ENCODE measurements around the gene CCDC71L.

Gene CCDC71L

DNA sequence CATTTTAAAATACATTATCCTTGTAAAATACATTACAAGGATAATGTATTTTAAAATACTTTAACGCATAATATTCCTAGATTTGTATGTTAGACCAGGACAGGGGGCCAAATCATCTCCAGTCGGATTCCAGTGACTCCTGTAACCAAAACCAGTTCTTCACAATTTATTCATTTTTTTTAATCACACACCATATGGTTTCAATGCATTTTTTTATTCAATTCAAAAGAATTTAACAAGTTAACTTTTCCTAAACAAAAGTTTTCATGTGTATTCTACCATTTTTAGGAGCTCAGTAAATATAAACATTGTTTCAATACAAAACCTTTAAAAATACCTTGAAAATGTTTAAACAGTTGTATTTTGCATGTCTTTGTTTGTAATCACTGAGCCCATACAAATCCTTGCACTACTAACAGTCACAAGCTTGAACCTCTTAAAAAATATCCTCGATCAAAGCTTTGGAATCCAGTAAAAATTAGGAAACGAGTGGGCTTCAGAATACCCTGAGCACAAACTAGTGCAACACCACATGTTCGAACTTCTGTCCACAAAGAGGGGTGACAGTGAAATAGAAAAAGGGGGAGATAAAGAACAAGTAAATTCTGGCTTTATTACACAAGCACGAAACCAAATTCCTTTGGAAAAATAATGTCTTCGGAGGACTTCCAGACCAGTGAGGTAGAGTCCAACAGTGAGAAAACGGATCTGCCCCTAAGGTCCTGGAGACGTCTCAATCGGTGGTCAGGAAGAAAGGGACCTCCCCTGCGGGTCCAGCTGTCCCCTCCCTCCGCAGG lies 1.6 kb downstream of the CCDC71L start:
- in situ Hi-C loops (cut with MboI; ENCODE audit: low sequenced_read_pairs) = no loop called here

DNA sequence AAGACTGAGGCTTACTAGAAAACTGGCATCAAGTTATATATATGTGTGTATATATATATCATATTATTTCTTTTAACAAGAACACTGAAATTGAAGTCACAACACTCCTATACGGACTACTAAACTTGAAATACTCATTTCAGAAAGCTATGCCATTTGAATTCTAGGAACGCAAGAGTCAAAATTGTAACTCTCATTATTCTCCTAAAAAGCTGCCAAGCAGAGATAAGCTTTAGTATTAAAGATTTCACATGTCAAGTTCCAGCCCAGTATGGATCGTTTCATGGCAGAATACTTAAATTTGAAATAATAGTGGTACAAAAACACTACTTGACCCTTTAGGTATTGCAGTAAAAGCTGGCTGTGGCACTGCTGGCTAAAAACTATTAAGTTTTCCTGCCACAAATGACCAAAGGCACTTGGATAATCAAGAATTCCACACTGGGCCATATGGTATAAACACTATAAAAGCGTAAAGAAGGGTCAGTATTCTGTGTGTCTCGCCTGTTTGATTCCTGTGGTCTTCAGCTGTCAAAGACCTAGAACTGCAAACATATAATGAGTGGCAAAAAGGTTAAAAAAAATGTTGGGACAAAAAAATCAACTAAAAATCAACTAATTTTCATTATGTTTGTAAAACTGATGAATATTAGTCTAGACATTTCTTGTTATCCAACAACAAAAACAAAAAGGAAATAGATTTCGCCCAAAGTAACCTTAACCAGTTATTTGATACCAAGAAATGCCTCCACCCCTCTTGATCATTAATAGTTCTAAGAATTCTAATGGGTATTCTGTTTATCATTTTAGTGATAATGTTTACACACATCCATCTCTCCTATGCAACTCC lies 2.4 kb downstream of the CCDC71L start:
- in situ Hi-C loops (cut with MboI; ENCODE audit: low sequenced_read_pairs) = no loop called here

DNA sequence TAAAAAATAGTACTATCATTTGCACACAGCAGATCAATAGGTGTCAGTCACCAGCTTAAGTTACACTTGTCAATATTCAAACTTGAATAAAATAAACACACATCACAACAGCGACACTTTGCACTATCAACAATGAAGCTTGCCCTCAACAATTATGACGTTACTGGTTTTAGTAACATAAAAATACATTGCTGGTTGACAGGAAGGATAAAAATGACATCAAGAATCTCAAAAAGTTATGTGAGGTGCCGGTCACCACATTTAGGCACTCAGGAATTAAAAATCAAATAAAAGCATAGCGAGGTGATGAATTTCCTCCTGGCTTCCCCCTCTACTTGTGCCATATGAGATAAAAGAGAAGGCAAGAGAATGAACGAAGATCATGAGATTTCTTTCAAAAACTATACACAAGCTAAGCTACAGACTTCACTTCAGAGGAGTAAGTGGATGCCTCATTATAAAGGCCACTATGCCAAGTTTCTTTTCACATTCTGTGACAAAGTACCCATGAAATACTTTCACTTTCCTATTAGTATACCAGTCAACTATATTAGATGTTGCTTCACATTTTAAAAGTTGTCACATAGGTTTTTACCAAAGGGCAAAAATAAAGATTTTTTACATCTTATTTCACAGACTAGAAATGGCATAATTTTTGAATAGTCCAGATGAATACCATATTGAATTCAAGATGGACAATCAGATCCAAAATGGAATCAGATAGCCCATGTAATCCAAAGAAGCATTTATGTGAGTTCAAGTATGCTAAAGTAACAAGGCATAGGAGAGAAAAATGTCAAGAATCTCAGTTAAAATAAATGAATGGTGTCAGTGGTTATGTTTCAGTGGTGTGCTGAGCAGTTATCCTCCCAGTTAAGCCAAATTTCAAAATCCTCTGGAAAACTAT lies 3.6 kb downstream of the CCDC71L start:
- in situ Hi-C loops (cut with MboI; ENCODE audit: low sequenced_read_pairs) = no loop called here

DNA sequence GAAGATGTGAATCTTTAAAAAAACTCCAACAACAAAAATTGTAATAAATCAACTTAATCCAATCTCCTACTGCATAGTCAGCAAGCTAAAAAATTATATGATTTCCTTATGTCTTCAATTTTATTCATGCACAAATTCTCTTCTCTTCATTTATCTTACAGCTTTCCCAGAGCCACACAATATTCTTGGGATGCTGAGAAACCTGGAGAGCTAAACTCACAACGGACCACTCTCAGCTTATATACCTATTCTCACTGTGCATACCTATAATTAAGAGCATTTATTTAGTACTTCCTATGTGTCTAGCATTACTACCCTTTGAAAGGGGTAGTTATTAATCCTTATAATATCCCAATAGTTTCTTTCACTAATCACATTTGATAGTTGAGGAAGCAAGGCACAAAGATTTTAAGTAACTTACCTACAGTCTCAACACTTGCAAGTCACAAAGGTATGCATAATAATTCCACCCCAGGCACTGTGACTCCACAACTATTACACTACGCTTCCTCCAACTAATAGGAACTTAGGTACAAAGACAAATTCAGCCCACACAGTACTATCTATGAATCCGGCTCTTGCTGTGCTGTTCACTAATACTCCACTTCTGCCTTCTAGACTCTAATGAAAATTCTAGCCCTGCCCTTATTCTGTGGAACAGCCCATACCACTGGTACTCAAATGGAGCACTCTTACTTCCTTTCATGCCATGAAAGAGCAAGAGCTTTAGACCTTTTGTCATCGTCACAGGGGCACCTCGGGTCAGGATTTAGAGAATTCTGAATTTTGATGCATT lies 5.1 kb downstream of the CCDC71L start:
- in situ Hi-C loops (cut with MboI; ENCODE audit: low sequenced_read_pairs) = no loop called here

DNA sequence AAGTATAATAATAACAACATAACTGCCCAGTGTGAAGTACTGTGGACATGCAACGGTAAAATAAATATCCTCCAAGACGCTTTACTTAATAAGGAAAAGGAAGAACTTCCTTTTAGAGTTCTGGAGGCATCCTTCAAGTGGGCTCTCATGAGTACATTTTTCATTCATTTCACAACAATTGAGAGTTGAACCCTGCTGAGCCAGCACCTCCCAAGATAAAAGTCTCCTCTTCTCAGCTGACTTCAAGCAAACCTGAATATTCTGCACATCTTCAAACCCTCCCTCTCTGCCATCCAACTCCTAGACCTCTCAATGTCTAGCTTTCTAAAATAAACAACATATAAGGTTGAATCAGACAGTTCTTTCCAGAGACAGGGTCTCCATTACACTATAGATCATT lies 7.5 kb downstream of the CCDC71L start:
- in situ Hi-C loops (cut with MboI; ENCODE audit: low sequenced_read_pairs) = no loop called here

- in situ Hi-C loops (cut with MboI; ENCODE audit: low sequenced_read_pairs) = no loop called here
These were observed 8.0 kb downstream of the CCDC71L start for GRCh38 chr7:106652909-106653308.

DNA sequence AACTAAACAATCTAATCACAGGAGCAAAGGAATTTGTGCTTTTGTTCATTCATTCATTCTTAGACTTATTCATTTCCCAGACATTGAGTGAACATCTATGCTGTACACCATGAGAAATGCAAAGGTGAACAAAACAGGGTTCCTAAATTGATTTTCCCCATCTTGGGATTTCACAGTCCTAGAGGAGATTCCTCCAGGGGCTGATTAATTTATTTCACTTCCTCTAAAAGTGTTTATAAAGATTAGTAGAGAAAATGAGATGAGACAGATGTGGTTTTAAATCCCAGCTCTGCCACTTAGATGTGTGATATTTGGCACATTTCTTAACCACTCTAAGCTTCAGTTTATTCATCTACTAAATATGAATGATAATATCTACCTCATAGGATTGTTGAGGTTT lies 8.9 kb downstream of the CCDC71L start:
- in situ Hi-C loops (cut with MboI; ENCODE audit: low sequenced_read_pairs) = no loop called here

DNA sequence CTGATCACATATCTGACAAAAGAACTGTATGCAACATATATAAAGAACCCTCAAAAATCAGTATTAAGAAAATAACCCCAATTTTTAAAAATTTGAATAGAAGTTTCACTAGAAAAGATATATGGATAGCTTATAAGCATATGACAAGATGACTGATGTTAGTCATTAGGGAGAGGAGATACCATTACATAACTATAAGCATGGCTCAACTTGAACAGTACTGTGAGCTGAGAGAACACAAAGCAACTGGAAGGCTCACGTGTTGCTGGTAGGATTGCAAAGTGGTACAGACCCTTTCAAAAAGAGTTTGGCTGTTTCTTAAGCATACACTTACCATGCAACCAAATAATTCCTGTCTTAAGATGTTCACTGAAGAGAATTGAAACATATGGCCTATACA lies 14.7 kb downstream of the CCDC71L start:
- in situ Hi-C loops (cut with MboI; ENCODE audit: low sequenced_read_pairs) = no loop called here

- in situ Hi-C loops (cut with MboI; ENCODE audit: low sequenced_read_pairs) = no loop called here
These were observed 16.0 kb downstream of the CCDC71L start for GRCh38 chr7:106644999-106645398.

DNA sequence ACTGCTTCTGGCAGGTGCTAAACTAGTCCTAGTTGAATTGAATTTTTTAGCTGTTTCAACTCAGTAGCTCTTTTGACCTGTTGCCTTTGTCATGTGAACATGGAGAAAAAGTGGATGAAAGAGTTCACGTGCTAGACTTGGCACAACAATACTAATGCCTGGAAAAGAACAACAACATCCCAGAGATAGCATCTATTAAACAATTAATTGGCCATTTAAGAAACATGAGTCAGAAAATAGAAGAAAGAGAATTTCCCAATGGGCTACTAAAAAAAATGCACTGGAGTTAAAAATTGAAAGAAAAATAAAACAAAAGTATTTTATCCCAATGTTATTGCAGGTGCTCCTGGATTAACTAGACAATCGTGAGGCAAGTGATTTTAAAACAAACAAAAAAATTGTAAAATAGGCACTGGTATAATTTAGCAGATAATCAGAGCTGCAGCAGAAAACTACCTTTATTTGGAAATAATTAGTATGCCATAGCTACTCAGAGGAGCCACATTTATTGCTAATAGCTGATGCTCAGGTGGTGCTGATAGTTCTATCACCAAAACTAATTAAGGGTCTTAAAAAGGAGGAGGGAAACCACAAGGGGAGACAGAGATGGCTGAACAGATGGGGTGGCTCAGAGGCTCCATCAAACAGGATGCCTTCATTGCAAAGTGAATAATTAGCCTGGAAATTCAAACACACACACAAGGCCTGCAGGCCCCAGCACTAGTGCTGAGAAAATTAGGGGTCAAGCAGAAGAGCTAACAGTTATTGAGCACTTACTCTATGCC lies 17.6 kb downstream of the CCDC71L start:
- in situ Hi-C loops (cut with MboI; ENCODE audit: low sequenced_read_pairs) = no loop called here

DNA sequence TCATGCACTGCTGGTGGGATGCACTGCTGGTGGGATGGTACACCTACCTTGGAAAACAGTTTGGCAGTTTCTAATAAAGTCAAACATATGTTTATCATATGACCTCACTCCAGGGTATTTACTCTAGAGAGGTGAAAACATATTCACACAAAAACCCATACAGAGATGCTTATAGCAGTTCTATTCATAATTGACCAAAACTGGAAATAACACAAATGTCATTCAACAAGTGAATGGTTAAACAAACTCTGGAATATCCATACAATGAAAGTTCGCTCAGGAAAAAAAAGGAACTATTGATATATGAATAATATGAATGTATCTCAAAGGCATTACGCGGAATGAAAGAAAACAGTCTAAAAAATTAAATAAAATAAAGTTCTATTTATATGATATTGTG lies 19.5 kb downstream of the CCDC71L start:
- in situ Hi-C loops (cut with MboI; ENCODE audit: low sequenced_read_pairs) = no loop called here

DNA sequence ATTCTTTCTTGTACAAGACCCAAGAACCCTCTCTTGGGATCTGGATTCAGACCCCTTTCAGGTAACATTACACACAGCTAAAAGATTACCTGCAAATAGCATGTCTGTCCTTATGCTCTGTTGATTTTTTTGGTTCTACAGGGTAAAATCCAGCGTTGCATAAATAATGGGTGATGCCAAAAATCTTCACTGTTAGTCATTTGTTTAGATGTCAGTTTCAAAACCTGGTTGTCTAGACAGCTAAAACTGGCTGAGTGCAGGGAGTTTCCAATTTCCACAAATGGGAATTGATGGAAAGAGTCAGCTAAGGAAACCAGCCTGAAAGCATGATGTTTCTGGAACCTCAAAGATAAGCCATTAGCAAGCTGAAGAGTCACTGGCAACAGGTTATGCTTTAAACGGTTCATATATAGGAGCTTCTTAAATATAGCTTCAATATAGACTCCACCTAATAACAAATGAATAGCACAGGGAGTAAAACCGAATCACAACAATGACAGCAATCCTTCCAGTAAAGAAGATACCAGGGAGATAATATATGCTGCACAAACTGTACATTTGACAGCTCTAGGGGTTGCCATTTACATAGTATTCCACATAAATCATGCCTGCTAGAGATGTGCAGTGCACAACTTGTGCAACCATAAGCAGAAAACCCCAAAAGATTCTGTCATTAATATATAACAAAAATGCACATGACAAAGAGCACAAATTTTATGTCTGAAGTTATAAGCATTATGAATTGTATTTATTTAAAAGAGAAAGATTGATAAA lies 20.4 kb downstream of the CCDC71L start:
- in situ Hi-C loops (cut with MboI; ENCODE audit: low sequenced_read_pairs) = no loop called here

DNA sequence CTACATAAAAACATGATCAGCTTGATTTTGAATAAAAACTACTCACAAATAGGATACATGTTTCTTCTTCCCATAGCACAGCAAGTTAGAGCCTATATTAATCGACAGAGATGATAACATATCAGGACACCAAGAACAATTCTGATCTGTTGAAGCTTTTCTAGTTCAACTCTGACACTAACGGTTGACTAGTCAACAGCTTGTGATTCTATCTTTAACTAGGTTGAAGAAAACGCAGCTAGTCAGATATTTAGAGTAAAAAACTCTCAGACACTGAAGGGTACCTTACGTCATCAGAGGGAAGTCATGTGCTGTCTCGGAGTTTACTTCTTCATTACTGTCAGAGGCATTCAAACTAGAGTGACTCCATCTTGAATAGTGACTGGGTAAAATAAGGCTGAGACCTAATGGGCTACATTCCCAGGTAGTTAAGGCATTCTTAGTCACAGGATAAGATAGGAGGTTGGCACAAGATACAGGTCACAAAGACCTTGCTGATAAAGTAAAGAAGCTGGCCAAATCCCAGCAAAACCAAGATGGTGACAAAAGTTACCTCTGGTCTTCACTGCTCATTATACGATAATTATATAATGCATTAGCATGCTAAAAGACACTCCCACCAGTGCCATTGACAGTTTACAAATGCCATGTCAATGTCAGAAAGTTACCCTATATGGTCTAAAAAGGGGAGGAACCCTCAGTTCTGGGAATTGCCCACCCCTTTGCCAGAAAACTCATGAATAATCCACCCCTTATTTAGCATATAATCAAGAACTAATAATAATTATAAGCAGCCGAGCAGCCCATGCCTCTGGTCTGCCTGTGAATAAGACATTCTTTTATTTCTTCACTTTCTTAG lies 21.3 kb downstream of the CCDC71L start:
- in situ Hi-C loops (cut with MboI; ENCODE audit: low sequenced_read_pairs) = no loop called here

DNA sequence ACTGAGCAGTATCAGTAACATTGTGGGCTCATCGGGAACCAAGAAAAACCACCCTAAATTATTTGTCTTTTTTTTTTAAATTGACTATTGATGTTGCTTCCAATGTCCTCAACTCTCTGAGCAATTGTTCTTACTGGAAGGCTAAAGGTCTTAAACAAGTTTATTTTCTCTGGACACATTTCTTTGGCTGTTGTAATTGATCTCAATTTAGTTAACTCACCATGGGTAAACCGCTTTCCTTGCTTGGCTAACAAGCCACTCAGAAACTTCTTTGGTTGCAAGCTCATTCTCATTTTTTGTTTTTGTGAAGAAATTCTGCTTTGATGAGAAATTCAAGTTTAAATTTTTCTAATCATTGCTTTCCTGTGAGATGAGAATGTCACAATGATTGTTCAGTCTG lies 25.5 kb downstream of the CCDC71L start:
- in situ Hi-C loops (cut with MboI; ENCODE audit: low sequenced_read_pairs) = no loop called here

GRCh38 chr7:106634958-106635357 lies 26.0 kb downstream of the CCDC71L start:
- in situ Hi-C loops (cut with MboI; ENCODE audit: low sequenced_read_pairs) = no loop called here

DNA sequence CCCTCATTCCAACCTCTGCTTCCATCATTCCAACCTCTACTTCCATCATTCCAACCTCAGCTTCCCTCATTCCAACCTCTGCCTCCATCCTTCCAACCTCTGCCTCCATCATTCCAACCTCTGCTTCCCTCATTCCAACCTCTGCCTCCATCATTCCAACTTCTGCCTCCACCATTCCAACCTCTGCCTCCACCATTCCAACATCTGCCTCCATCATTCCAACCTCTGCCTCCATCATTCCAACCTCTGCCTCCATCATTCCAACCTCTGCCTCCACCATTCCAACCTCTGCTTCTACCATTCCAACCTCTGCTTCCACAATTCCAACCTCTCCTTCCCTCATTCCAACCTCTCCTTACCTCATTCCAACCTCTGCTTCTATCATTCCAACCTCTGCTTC lies 30.3 kb downstream of the CCDC71L start:
- in situ Hi-C loops (cut with MboI; ENCODE audit: low sequenced_read_pairs) = no loop called here

GRCh38 chr7:106629516-106629915 lies 31.4 kb downstream of the CCDC71L start:
- in situ Hi-C loops (cut with MboI; ENCODE audit: low sequenced_read_pairs) = no loop called here
